ENCODE results near the gene SPTBN1.

SPTBN1 gene

GRCh38 chr2:54648256-54648655, 192.1 kb downstream of the SPTBN1 start:
- TF ChIP-seq CTCF (IDR thresholded peaks at IDR 0.05; ENCODE audit: control insufficient read depth, insufficient read depth, low read depth, low read length, missing control alignments), result no peak
- no peak for DNase-seq (ENCODE audit: low read depth)
- no peak overlapping the region for H3K4me3 ChIP-seq (ENCODE audit: control insufficient read depth, low read depth, low read length)

GRCh38 chr2:54649191-54649590, 193.1 kb downstream of the SPTBN1 start:
- TF ChIP-seq CTCF (IDR thresholded peaks at IDR 0.05; ENCODE audit: control insufficient read depth, insufficient read depth, low read depth, low read length, missing control alignments), result no peak
- no peak for DNase-seq (ENCODE audit: low read depth)
- H3K4me3 ChIP-seq (ENCODE audit: control insufficient read depth, low read depth, low read length), result no peak overlapping the region

DNA sequence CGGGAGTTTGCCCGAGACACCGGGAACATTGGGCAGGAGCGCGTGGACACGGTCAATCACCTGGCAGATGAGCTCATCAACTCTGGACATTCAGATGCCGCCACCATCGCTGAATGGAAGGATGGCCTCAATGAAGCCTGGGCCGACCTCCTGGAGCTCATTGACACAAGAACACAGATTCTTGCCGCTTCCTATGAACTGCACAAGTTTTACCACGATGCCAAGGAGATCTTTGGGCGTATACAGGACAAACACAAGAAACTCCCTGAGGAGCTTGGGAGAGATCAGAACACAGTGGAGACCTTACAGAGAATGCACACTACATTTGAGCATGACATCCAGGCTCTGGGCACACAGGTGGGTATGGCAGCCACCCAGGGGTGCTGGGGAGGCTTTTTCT, 193.5 kb downstream of the SPTBN1 start:
- no peak overlapping the region for H3K4me3 ChIP-seq (ENCODE audit: control insufficient read depth, low read depth, low read length)
- DNase-seq (ENCODE audit: low read depth), result no peak
- TF ChIP-seq CTCF (IDR thresholded peaks at IDR 0.05; ENCODE audit: control insufficient read depth, insufficient read depth, low read depth, low read length, missing control alignments), result no peak

DNA sequence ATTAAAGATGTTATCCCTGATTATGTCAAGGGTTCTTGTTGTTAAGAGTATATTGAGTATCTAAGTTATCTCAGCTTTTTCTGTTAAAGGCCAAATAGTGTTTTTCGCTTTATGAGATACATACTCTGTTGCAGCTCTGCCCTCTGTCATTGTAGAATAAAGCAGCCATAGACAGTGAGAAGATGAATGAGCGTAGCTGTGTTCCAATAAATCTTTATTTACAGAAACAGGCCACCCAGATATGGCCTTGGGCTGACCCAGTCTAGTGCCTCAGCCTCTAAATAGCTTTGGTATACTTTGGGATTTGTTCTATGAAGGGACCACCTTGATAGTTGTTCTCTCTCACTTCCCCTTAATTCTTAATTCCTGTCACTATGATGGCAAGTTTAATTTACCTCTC, 194.5 kb downstream of the SPTBN1 start:
- no peak for DNase-seq (ENCODE audit: low read depth)
- H3K4me3 ChIP-seq (ENCODE audit: control insufficient read depth, low read depth, low read length), result no peak overlapping the region
- no peak for TF ChIP-seq CTCF (IDR thresholded peaks at IDR 0.05; ENCODE audit: control insufficient read depth, insufficient read depth, low read depth, low read length, missing control alignments)

- DNase-seq (ENCODE audit: low read depth), result no peak
- no peak overlapping the region for H3K4me3 ChIP-seq (ENCODE audit: control insufficient read depth, low read depth, low read length)
- no peak for TF ChIP-seq CTCF (IDR thresholded peaks at IDR 0.05; ENCODE audit: control insufficient read depth, insufficient read depth, low read depth, low read length, missing control alignments)
Observed at GRCh38 chr2:54651291-54651690, 195.2 kb downstream of the SPTBN1 start.

GRCh38 chr2:54652540-54652939, 196.4 kb downstream of the SPTBN1 start:
- no peak for DNase-seq (ENCODE audit: low read depth)
- no peak for TF ChIP-seq CTCF (IDR thresholded peaks at IDR 0.05; ENCODE audit: control insufficient read depth, insufficient read depth, low read depth, low read length, missing control alignments)
- no peak overlapping the region for H3K4me3 ChIP-seq (ENCODE audit: control insufficient read depth, low read depth, low read length)

DNA sequence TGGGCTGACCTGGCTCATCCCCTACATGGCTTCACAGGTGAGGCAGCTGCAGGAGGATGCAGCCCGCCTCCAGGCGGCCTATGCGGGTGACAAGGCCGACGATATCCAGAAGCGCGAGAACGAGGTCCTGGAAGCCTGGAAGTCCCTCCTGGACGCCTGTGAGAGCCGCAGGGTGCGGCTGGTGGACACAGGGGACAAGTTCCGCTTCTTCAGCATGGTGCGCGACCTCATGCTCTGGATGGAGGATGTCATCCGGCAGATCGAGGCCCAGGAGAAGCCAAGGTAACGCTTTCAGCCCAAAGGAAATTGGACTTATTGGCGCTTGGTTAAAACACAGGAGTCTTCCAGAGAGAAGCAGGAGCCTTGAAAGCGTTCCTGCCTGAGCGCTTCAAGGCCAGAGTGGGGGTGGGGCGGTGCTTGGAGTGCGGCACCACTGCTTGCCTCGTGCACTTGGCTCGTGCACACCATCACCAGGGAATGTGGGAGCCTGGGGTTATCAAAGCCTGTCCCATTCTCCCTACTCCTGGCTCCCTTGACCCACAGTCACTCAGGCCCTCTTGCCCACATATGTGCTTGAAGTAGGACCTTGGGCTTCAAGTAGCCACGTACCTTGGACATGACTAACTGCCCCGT, 197.6 kb downstream of the SPTBN1 start:
- no peak for DNase-seq (ENCODE audit: low read depth)
- TF ChIP-seq CTCF (IDR thresholded peaks at IDR 0.05; ENCODE audit: control insufficient read depth, insufficient read depth, low read depth, low read length, missing control alignments), result no peak
- no peak overlapping the region for H3K4me3 ChIP-seq (ENCODE audit: control insufficient read depth, low read depth, low read length)
